CD14-positive monocyte (primary cell): ENCODE results near the gene AOPEP. TPM values are rescaled to one million over a fixed set of nuclear protein-coding genes. Genes with fewer than 3 reads are reported as not detected.

Experiments
- DNase-seq, 3 donors: peaks; one replicate each; pipeline ENCODE4 v3.0.0-alpha.2; 2011 to 2022
- H2AFZ ChIP-seq: 2 replicates; pipeline ENCODE4 v1.6.0; 2012; ENCODE audit warnings: mild to moderate bottlenecking, low read depth, low read length, inconsistent platforms; ENCODE audit not compliant: insufficient read depth, poor library complexity, severe bottlenecking
- H3K27ac ChIP-seq, 2 donors: 1 replicate in 1 of 2; 2 replicates in 1 of 2; pipeline ENCODE4 v1.5.1; 2012 to 2013; ENCODE audit warnings: low read length in 2 of 2, control low read depth in 1 of 2, inconsistent platforms in 1 of 2, low read depth in 1 of 2, mild to moderate bottlenecking in 1 of 2
- H3K27me3 ChIP-seq, 2 donors: one replicate each; pipeline versions ENCODE4 v1.6.0 to v1.6.1; 2011 to 2013; ENCODE audit warnings: low read length in 2 of 2; ENCODE audit not compliant: control insufficient read depth in 2 of 2, insufficient read depth in 2 of 2
- H3K36me3 ChIP-seq, 2 donors: replicated peaks in 1 of 2; 1 replicate in 1 of 2; 2 replicates in 1 of 2; pipeline versions ENCODE4 v1.5.1 to v1.6.1; 2012 to 2013; ENCODE audit warnings: low read length in 2 of 2, control low read depth in 1 of 2, inconsistent platforms in 1 of 2, mild to moderate bottlenecking in 1 of 2; ENCODE audit not compliant: insufficient read depth in 2 of 2, control insufficient read depth in 1 of 2
- H3K4me1 ChIP-seq, 2 donors: 1 replicate in 1 of 2; 2 replicates in 1 of 2; pipeline versions ENCODE4 v1.5.1 to v1.6.1; 2012 to 2013; ENCODE audit warnings: low read length in 2 of 2, control low read depth in 1 of 2, inconsistent platforms in 1 of 2, mild to moderate bottlenecking in 1 of 2, moderate library complexity in 1 of 2; ENCODE audit not compliant: insufficient read depth in 2 of 2, control insufficient read depth in 1 of 2
- H3K4me2 ChIP-seq: replicated peaks from 2 replicates; pipeline ENCODE3; 2012; ENCODE audit warnings: low read length, moderate library complexity, mild to moderate bottlenecking; ENCODE audit not compliant: poor library complexity, severe bottlenecking; ENCODE audit errors: extremely low read depth
- H3K4me3 ChIP-seq, 3 experiments: fragments of 200-600 bp in 1 of 3; sonication (generic) in 1 of 3; replicated peaks in 1 of 3; 1 replicate in 2 of 3; 2 replicates in 1 of 3; pipeline ENCODE4 v1.5.1; 2011 to 2013; ENCODE audit warnings: low read length in 3 of 3, mild to moderate bottlenecking in 3 of 3, control low read depth in 2 of 3, low read depth in 2 of 3, inconsistent platforms in 1 of 3, moderate library complexity in 1 of 3
- H3K79me2 ChIP-seq: 2 replicates; pipeline ENCODE4 v1.6.0; 2012; ENCODE audit warnings: mild to moderate bottlenecking, control low read depth, inconsistent platforms, low read length, moderate library complexity; ENCODE audit not compliant: insufficient read depth
- H3K9ac ChIP-seq: 2 replicates; pipeline ENCODE4 v1.6.0; 2017; ENCODE audit warnings: low read length, mild to moderate bottlenecking; ENCODE audit not compliant: insufficient read depth, poor library complexity, severe bottlenecking
- H3K9me3 ChIP-seq, 2 donors: replicated peaks in 1 of 2; 1 replicate in 1 of 2; 2 replicates in 1 of 2; pipeline versions ENCODE4 v1.5.1 to v1.6.1; 2012 to 2013; ENCODE audit warnings: low read length in 2 of 2, control low read depth in 1 of 2; ENCODE audit not compliant: control insufficient read depth in 1 of 2, insufficient read depth in 1 of 2
- H4K20me1 ChIP-seq: 2 replicates; pipeline ENCODE4 v1.6.0; 2012; ENCODE audit warnings: mild to moderate bottlenecking, low read length, control low read depth, moderate library complexity; ENCODE audit not compliant: insufficient read depth
- H3K27ac Mint-ChIP-seq, 7 donors: one replicate each; pipeline ENCODE4 v1.8.0; 2020; ENCODE audit warnings: mild to moderate bottlenecking in 7 of 7, mixed read lengths in 7 of 7, moderate library complexity in 6 of 7, inconsistent platforms in 2 of 7
- H3K27me3 Mint-ChIP-seq, 3 donors: one replicate each; pipeline ENCODE4 v1.8.0; 2021 to 2022; ENCODE audit warnings: low read depth in 3 of 3, mild to moderate bottlenecking in 3 of 3, mixed read lengths in 3 of 3, moderate library complexity in 3 of 3, inconsistent platforms in 1 of 3
- H3K36me3 Mint-ChIP-seq, 2 donors: one replicate each; pipeline ENCODE4 v1.8.0; 2020; ENCODE audit warnings: mixed read lengths in 2 of 2, inconsistent platforms in 1 of 2, mild to moderate bottlenecking in 1 of 2
- H3K4me1 Mint-ChIP-seq: one replicate; pipeline ENCODE4 v1.8.0; 2020; ENCODE audit warnings: mild to moderate bottlenecking, mixed read lengths
- H3K4me3 Mint-ChIP-seq, 2 donors: one replicate each; pipeline ENCODE4 v1.8.0; 2020; ENCODE audit warnings: mild to moderate bottlenecking in 2 of 2, mixed read lengths in 2 of 2, moderate library complexity in 1 of 2
- H3K9me3 Mint-ChIP-seq, 7 donors: one replicate each; pipeline ENCODE4 v1.8.0; 2020 to 2022; ENCODE audit warnings: mixed read lengths in 7 of 7, mild to moderate bottlenecking in 6 of 7, moderate library complexity in 6 of 7, inconsistent platforms in 2 of 7
- CTCF ChIP-seq: fragments of 200-600 bp; IDR thresholded peaks from one replicate; pipeline ENCODE4 v1.8.0; 2022; ENCODE audit warnings: antibody characterized with exemption, mild to moderate bottlenecking
- WGBS: methylation state at CpG from one replicate; pipeline ENCODE4 v1.1.5; 2013; ENCODE audit warnings: missing lambda C conversion rate; ENCODE audit not compliant: insufficient coverage; 5-methylcytosine and 5-hydroxymethylcytosine counted together
- intact Hi-C, 2 donors: fragments of 100-400 bp; cut with micrococcal nuclease; formaldehyde crosslinking; loops; one replicate each; pipeline versions ENCODE4 v1.15.0 to v1.15.1; 2023
- polyA plus RNA-seq, 3 donors: library from polyadenylated mRNA; depleted of rRNA in 1 of 3; unstranded in 2 of 3; stranded (reverse) in 1 of 3; fragments of 300-500 nt in 2 of 3; fragments of >200 nt in 1 of 3; fragmentation: Illumina TruSeq in 2 of 3; gene quantifications; 1 replicate in 2 of 3; 2 replicates in 1 of 3; pipeline ENCODE4 v1.2.3, GENCODE V29; 2012 to 2021

Gene AOPEP
- polyA plus RNA-seq, 3 donors = 3.0 to 4.1 (median 3.1) TPM

- Histone ChIP-seq H3K9me3 (peaks cover 10 to 13% of the 10 kb centered on the region in 2 donors), H3K79me2 (no peaks in the 10 kb centered on the region), H3K27me3 (no peaks in the 10 kb centered on the region), H3K4me1 (peaks cover 2% of the 10 kb centered on the region in 2 donors), H3K4me3 (no peak overlapping the region), H3K27ac (no peak overlapping the region), H3K4me2 (no peak overlapping the region), H4K20me1 (no peaks in the 10 kb centered on the region), H3K9ac (no peak overlapping the region), H3K36me3 (no peaks in the 10 kb centered on the region), H2AFZ (peak overlapping the region; percentile 12)
- Mint-ChIP-seq H3K4me3 (no peak overlapping the region), H3K4me1 (peaks cover 2% of the 10 kb centered on the region), H3K36me3 (no peaks in the 10 kb centered on the region), H3K27ac (no peak overlapping the region), H3K27me3 (peaks cover 4 to 7% (median 5%) of the 10 kb centered on the region in 3 donors), H3K9me3 (peaks cover 9 to 18% (median 13%) of the 10 kb centered on the region in 7 donors)
- TF ChIP-seq CTCF = no peak
- no peak for DNase-seq
- WGBS = 97% methylated on average over 4 of the region's 5 CpGs
- intact Hi-C loops = loop anchor here (10.0 kb wide), 2 partner anchors 66 to 1704 kb away; no protein-coding TSS in a partner anchor
Observed at GRCh38 chr9:94720846-94721549, 5.5 kb upstream of the AOPEP start.

DNA sequence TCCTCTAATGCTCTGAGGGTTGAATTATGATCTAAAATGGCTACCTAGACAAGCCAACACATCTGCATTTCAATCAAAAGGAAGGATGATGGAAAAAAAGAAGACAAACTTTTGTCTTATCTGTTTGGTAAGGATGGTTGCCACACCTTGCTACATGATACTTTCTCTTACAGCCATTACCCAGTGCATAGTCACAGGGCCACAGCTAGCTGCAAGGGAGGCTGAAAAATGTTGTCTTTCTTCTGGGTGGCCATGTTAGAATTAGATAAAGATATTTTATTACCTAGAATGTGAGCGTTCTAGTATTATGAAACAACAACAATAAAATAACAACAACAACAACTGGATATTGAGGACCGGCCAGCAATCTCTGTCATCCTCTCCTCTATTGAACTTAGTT lies 4.7 kb upstream of the AOPEP start:
- Mint-ChIP-seq H3K27ac (no peak overlapping the region), H3K36me3 (no peaks in the 10 kb centered on the region), H3K4me1 (peaks cover 2% of the 10 kb centered on the region), H3K27me3 (peaks cover 2 to 6% (median 4%) of the 10 kb centered on the region in 3 donors), H3K9me3 (peaks cover 7 to 14% (median 13%) of the 10 kb centered on the region in 7 donors), H3K4me3 (no peak overlapping the region)
- H3K36me3 ChIP-seq = no peaks in the 10 kb centered on the region
- no peak overlapping the region for H3K4me3 ChIP-seq
- H3K27ac ChIP-seq = no peak overlapping the region
- no peaks in the 10 kb centered on the region for H3K27me3 ChIP-seq
- WGBS = no CpG with 5 or more reads among the region's 2 CpGs
- TF ChIP-seq CTCF = no peak
- no peak overlapping the region for H3K9ac ChIP-seq
- DNase-seq = no peak
- no peak overlapping the region for H3K4me2 ChIP-seq
- peak overlapping the region; percentile 12 for H2AFZ ChIP-seq
- H4K20me1 ChIP-seq = no peaks in the 10 kb centered on the region
- intact Hi-C loops = loop anchor here (10.0 kb wide), 2 partner anchors 67 to 1703 kb away; no protein-coding TSS in a partner anchor
- H3K9me3 ChIP-seq = peaks cover 9 to 13% of the 10 kb centered on the region in 2 donors
- peaks cover 5 to 9% of the 10 kb centered on the region in 2 donors for H3K4me1 ChIP-seq
- peaks cover 1% of the 10 kb centered on the region for H3K79me2 ChIP-seq
